NB4 (cell line): ENCODE data around the gene MATK.

ENCODE experiments used
- DNase-seq: peaks from one replicate; pipeline ENCODE4 v3.0.0; 2010; ENCODE audit warnings: low read depth
- H3K4me3 ChIP-seq: one replicate; pipeline ENCODE4 v1.5.1; 2011; ENCODE audit warnings: mild to moderate bottlenecking, low read depth, low read length, moderate library complexity
- CTCF ChIP-seq: IDR thresholded peaks from one replicate; pipeline ENCODE4 v1.5.1; 2012; ENCODE audit warnings: low read depth, low read length
- MYC ChIP-seq: IDR thresholded peaks from 2 replicates; pipeline ENCODE4 v1.6.1; 2011; ENCODE audit warnings: low read depth, low read length
- POLR2A ChIP-seq: IDR thresholded peaks from 2 replicates; pipeline ENCODE4 v1.6.1; 2011; ENCODE audit warnings: mild to moderate bottlenecking; ENCODE audit not compliant: insufficient read length; ENCODE audit errors: extremely low read depth
- TF ChIP-seq, protein P1 (sequence below): IDR thresholded peaks from 2 replicates; pipeline ENCODE4 v1.6.1; 2011; ENCODE audit warnings: low read depth, low read length

MATK gene

GRCh38 chr19:3809881-3810707, 23.9 kb upstream of the MATK start:
- no peak overlapping the region for H3K4me3 ChIP-seq
- no peak for DNase-seq
- TF ChIP-seq, protein P1, sequence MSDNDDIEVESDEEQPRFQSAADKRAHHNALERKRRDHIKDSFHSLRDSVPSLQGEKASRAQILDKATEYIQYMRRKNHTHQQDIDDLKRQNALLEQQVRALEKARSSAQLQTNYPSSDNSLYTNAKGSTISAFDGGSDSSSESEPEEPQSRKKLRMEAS = no peak
- TF ChIP-seq CTCF (no peak), POLR2A (no peak), MYC (no peak)

DNA sequence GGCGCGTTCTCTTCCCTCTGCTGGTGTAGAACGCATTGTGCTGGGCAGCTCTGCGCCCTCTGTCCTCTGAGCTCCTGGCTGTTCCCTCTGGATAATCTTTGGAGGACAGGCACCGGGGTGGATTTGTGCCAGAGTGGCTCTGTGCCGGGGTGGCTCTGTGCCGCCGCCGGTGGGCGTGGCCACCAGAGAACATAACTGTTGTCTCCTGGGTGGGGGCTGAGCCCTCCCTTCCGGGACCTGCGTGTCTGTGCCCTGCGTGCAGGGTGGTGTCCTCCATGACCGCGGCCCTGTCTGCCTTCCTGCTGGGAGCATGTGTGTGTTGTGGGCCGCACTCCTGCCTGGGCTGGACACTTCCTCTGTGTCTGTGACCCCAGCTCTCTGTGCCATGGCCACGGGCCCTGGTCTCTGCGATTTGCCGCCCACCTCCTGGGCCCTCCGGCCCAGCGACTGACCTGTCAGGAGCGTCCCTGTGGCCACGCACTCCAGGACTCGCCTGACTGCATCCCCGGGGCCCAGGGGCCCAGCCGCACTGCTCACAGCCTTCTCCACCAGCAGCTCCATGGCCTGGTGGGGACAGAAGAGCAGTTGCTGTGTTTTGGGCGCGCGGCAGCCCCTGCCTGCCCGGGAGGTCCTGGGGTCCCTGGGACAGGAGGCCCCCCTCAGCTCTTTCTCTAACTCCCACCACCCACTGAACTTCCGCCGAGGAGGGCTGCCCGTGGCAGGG, 22.4 kb upstream of the MATK start:
- H3K4me3 ChIP-seq = no peak overlapping the region
- DNase-seq = no peak
- TF ChIP-seq CTCF (no peak), MYC (no peak), POLR2A (no peak)
- TF ChIP-seq, protein P1 = no peak

- no peak for DNase-seq
- H3K4me3 ChIP-seq = no peak overlapping the region
Observed at GRCh38 chr19:3807574-3808354, 21.6 kb upstream of the MATK start.

DNA sequence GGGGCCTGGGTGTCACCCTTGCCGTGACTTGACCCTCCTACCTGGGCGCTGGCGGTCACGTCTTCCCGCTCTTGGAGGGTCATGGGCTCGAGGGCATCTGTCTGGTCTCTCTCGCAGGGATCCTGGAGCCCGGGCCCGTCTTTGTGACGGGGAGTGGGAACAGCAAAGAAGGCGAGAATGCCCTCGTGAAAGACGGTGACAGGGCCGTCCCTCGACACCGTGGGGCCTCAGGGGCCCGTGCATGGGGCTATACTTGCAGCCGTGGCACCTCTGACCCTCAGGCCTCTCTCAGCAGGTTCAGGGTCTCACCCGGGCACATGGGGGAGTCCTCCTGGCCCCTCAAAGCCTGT, 20.9 kb upstream of the MATK start:
- DNase-seq = no peak
- no peak for TF ChIP-seq MYC
- no peak for TF ChIP-seq POLR2A
- TF ChIP-seq, protein P1 = no peak
- no peak for TF ChIP-seq CTCF
- no peak overlapping the region for H3K4me3 ChIP-seq

More at GRCh38 chr19:3807574-3808354, 21.6 kb upstream of the MATK start:
- TF ChIP-seq CTCF = no peak
- no peak for TF ChIP-seq POLR2A
- TF ChIP-seq MYC = no peak
- TF ChIP-seq, protein P1 = no peak

DNA sequence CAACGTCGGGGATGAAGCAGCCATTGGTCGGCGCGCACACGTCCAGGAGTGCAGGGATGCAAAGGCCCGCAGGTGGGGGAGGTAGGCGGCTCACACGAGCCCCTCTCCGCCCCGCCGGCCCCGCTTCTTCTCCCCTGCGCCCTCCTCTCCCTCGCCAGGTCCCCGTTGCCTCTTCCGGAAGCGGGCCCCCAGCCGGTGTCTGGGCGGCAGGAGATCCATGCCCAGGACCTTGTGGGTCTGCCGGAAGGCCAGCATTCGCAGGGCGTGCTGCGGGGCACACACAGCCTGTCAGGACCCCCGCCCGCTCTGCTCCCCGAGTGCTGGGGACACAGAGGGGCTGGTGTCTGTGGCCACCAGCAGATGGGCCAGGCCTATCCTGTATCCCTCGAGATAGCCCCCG, 19.7 kb upstream of the MATK start:
- no peak overlapping the region for H3K4me3 ChIP-seq
- DNase-seq = no peak
- TF ChIP-seq, protein P1 = no peak
- TF ChIP-seq POLR2A (no peak), MYC (no peak), CTCF (no peak)
